Measurements from ENCODE around the gene CST7.

The CST7 gene

DNA sequence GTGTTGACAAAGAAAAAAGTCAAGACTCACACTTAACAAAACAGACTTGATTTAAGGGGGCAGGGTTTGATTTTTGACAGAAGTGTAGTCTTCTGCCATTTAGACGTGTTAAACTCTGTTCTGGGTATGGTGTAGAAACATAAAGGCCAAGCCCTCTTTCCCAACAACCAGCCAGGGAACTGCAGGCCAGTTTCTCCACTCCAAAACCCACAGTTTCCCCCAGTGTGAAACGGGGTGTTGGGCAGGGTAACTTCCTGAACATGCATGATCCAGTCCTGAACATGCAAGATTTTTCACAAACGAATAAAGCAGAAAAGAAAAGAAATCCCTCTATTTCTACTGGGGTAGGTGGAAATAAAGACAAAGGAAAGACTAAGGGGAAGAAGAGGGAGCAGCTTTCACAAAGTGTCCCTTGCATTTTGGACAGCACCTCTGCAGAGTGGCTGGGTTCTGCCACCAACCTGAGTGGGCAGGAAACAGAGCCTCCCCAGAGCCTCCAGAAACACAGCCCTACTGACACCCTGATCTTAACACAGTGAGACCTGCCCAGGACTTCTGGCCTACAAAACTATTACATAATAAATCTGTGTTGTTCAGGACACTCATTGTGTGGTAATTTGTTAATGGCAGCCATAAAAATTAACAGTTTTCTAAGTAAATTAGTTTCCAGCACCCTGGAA is 36.0 kb downstream of the CST7 start:
- Histone ChIP-seq H2AFZ (ENCODE audit: low read depth, low read length, severe bottlenecking) (no peak overlapping the region), H3K36me3 (ENCODE audit: low read length) (no peaks in the 10 kb centered on the region), H3K9ac (ENCODE audit: low read length) (no peak overlapping the region), H3K9me3 (ENCODE audit: insufficient read depth, low read length) (no peaks in the 10 kb centered on the region), H3K4me3 (ENCODE audit: insufficient read depth, low read length, poor library complexity, severe bottlenecking) (no peak overlapping the region), H3K79me2 (ENCODE audit: insufficient read depth, low read length) (peaks cover 5% of the 10 kb centered on the region; the same call in 1 of the 2 replicates), H3K9me2 (replicated peaks; ENCODE audit: insufficient read depth, low read length) (no peaks in the 10 kb centered on the region), H3K27ac (ENCODE audit: low read depth, low read length) (no peak overlapping the region), H4K20me1 (ENCODE audit: low read depth, low read length) (no peaks in the 10 kb centered on the region), H3F3A (ENCODE audit: insufficient read depth) (no peaks in the 10 kb centered on the region), H3K4me2 (ENCODE audit: low read depth, low read length, poor library complexity, severe bottlenecking) (no peak overlapping the region), H3K27me3 (ENCODE audit: low read length) (no peaks in the 10 kb centered on the region)
- TF ChIP-seq, protein P1, sequence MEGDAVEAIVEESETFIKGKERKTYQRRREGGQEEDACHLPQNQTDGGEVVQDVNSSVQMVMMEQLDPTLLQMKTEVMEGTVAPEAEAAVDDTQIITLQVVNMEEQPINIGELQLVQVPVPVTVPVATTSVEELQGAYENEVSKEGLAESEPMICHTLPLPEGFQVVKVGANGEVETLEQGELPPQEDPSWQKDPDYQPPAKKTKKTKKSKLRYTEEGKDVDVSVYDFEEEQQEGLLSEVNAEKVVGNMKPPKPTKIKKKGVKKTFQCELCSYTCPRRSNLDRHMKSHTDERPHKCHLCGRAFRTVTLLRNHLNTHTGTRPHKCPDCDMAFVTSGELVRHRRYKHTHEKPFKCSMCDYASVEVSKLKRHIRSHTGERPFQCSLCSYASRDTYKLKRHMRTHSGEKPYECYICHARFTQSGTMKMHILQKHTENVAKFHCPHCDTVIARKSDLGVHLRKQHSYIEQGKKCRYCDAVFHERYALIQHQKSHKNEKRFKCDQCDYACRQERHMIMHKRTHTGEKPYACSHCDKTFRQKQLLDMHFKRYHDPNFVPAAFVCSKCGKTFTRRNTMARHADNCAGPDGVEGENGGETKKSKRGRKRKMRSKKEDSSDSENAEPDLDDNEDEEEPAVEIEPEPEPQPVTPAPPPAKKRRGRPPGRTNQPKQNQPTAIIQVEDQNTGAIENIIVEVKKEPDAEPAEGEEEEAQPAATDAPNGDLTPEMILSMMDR (IDR thresholded peaks at IDR 0.05; ENCODE audit: insufficient read depth, low read length, poor library complexity, severe bottlenecking), result no peak
- no peak for TF ChIP-seq EZH2phosphoT487 (conservative IDR thresholded peaks at IDR 0.05; ENCODE audit: low read length)

DNA sequence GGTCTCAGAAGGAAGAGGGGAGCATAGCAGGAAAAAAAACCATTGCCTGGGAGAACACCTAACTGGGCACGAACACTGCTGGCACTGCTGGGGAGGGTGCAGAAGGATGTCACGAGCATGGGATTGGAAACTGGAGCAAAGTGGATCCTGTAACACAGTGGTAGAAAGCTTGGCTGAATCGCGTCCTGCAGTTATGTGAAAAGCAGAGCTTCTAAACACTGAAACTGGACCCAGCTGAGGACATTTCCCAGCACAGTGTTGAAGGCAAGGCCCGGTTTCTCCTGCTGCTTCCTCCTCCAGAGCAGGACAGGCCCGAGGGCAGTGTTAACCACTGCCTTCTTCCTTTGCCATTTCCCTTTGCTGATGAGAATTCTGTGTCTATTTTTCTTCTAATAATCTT is 36.7 kb downstream of the CST7 start:
- Histone ChIP-seq H2AFZ (ENCODE audit: low read depth, low read length, severe bottlenecking) (no peak overlapping the region), H3K9ac (ENCODE audit: low read length) (no peak overlapping the region), H3K9me3 (ENCODE audit: insufficient read depth, low read length) (no peaks in the 10 kb centered on the region), H3K4me2 (ENCODE audit: low read depth, low read length, poor library complexity, severe bottlenecking) (no peak overlapping the region), H4K20me1 (ENCODE audit: low read depth, low read length) (no peaks in the 10 kb centered on the region), H3F3A (ENCODE audit: insufficient read depth) (no peaks in the 10 kb centered on the region), H3K36me3 (ENCODE audit: low read length) (no peaks in the 10 kb centered on the region), H3K9me2 (replicated peaks; ENCODE audit: insufficient read depth, low read length) (no peaks in the 10 kb centered on the region), H3K79me2 (ENCODE audit: insufficient read depth, low read length) (peaks cover 5% of the 10 kb centered on the region; the same call in 1 of the 2 replicates), H3K27ac (ENCODE audit: low read depth, low read length) (no peak overlapping the region), H3K4me3 (ENCODE audit: insufficient read depth, low read length, poor library complexity, severe bottlenecking) (no peak overlapping the region), H3K27me3 (ENCODE audit: low read length) (no peaks in the 10 kb centered on the region)
- TF ChIP-seq EZH2phosphoT487 (conservative IDR thresholded peaks at IDR 0.05; ENCODE audit: low read length), result no peak
- TF ChIP-seq, protein P1 (IDR thresholded peaks at IDR 0.05; ENCODE audit: insufficient read depth, low read length, poor library complexity, severe bottlenecking), result no peak

DNA sequence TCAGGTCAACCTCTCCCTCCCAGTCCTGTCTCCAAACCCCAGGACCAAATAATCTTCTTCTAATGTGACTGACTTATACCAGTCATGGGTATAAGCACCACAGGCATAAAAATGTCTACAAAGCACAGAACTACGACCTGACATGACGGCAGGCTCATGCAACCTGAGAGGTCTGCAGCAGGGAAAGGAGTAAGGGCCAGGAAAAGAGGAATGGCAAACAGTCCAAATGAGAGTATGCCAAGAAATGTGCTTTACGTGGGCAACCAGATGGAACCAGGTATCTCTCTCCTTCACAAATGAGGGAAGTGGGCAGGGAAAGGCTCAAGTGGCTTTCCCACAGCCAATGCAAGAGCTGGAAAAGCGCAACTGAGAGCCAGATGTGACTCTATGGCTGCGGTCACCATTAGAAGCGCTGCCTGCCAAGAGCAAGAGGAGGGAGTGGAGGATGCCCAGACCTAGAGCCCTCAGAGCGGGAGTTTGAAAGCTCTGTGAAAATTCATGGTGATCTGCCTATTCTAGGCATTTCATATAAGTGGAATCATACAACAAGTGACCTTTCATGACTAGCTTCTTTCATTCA is 37.5 kb downstream of the CST7 start:
- Histone ChIP-seq H3F3A (ENCODE audit: insufficient read depth) (no peaks in the 10 kb centered on the region), H2AFZ (ENCODE audit: low read depth, low read length, severe bottlenecking) (no peak overlapping the region), H3K79me2 (ENCODE audit: insufficient read depth, low read length) (peaks cover 5% of the 10 kb centered on the region; the same call in 1 of the 2 replicates), H3K4me3 (ENCODE audit: insufficient read depth, low read length, poor library complexity, severe bottlenecking) (no peak overlapping the region), H3K9ac (ENCODE audit: low read length) (no peak overlapping the region), H4K20me1 (ENCODE audit: low read depth, low read length) (no peaks in the 10 kb centered on the region), H3K27me3 (ENCODE audit: low read length) (no peaks in the 10 kb centered on the region), H3K9me3 (ENCODE audit: insufficient read depth, low read length) (no peaks in the 10 kb centered on the region), H3K9me2 (replicated peaks; ENCODE audit: insufficient read depth, low read length) (no peaks in the 10 kb centered on the region), H3K36me3 (ENCODE audit: low read length) (no peaks in the 10 kb centered on the region), H3K27ac (ENCODE audit: low read depth, low read length) (no peak overlapping the region), H3K4me2 (ENCODE audit: low read depth, low read length, poor library complexity, severe bottlenecking) (no peak overlapping the region)
- no peak for TF ChIP-seq EZH2phosphoT487 (conservative IDR thresholded peaks at IDR 0.05; ENCODE audit: low read length)
- TF ChIP-seq, protein P1 (IDR thresholded peaks at IDR 0.05; ENCODE audit: insufficient read depth, low read length, poor library complexity, severe bottlenecking), result no peak
